ENCODE results near the gene FCN3. TPM values are rescaled to one million over a fixed set of nuclear protein-coding genes. Genes with fewer than 3 reads are reported as not detected.

Gene FCN3
- total RNA-seq, 4 donors from 2014 or later: 2.9 to 16.6 (median 10.5) TPM

DNA sequence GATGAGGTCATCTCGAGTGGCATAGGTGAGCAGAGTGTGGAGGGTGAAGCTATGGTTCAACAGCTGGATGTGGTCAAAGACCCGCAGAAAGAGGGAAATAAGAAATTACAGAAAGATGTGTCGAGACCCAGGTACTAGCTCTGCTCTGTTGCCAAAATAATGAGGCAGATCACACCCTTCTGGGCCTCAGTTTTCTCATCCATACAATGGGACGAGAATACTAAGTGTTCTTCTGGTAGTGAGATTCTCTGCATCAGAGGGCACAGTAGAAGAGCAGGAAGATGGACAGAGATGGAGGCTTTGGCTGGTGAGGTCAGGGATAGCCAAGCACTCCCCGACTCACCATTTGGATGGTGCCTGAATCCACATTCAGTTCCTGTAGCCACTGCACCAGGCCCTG is 18.9 kb downstream of the FCN3 start:
- DNase-seq (ENCODE audit: extremely low spot score): no peak
- H3K27ac ChIP-seq (replicated peaks in 1 of 4): no peak overlapping the region
- no peak overlapping the region for H3K4me3 ChIP-seq
- TF ChIP-seq, protein P1, sequence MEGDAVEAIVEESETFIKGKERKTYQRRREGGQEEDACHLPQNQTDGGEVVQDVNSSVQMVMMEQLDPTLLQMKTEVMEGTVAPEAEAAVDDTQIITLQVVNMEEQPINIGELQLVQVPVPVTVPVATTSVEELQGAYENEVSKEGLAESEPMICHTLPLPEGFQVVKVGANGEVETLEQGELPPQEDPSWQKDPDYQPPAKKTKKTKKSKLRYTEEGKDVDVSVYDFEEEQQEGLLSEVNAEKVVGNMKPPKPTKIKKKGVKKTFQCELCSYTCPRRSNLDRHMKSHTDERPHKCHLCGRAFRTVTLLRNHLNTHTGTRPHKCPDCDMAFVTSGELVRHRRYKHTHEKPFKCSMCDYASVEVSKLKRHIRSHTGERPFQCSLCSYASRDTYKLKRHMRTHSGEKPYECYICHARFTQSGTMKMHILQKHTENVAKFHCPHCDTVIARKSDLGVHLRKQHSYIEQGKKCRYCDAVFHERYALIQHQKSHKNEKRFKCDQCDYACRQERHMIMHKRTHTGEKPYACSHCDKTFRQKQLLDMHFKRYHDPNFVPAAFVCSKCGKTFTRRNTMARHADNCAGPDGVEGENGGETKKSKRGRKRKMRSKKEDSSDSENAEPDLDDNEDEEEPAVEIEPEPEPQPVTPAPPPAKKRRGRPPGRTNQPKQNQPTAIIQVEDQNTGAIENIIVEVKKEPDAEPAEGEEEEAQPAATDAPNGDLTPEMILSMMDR (IDR thresholded peaks at IDR 0.05): no peak
- TF ChIP-seq POLR2AphosphoS5 (IDR thresholded peaks at IDR 0.05) (no peak), EP300 (IDR thresholded peaks at IDR 0.05) (no peak), POLR2A (IDR thresholded peaks at IDR 0.05; ENCODE audit: low read depth) (no peak)
- peaks cover 0 to 6% (median 2%) of the 10 kb centered on the region in 4 donors for H3K27me3 ChIP-seq
- intact Hi-C loops (cut with DNase I): loop anchor here (2.0 kb wide), 1 partner anchor 55 kb away; no protein-coding TSS in a partner anchor
- no peaks in the 10 kb centered on the region for H3K9me3 ChIP-seq
- peaks cover 22 to 37% (median 33%) of the 10 kb centered on the region in 4 donors for H3K4me1 ChIP-seq
- WGBS: 83% methylated on average over 5 of the region's 5 CpGs
- peaks cover 56 to 83% (median 80%) of the 10 kb centered on the region in 4 donors for H3K36me3 ChIP-seq

DNA sequence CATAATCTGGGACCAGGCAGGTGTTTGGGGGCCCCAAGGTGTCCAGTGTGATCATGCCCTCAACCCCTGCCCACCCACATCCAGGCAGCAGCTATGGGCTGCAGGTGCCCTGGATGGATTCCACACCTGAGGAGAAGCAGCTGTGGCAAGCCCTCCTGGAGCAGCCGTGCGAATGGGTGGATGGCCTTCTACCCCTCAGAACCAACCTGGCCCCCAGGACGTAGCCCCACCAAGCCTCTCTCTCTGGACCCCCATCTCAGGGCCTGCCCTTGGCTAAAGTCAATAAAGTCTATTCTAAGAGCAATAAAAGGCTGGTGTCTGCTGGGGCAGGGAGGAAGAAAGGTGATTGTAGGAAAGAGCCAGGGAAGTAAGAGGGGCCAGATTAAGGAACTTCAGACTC is 21.0 kb downstream of the FCN3 start:
- H3K27ac ChIP-seq (replicated peaks in 1 of 4): no peak overlapping the region
- no peaks in the 10 kb centered on the region for H3K9me3 ChIP-seq
- H3K4me3 ChIP-seq: no peak overlapping the region
- DNase-seq (ENCODE audit: extremely low spot score): no peak
- peaks cover 31 to 48% (median 45%) of the 10 kb centered on the region in 4 donors for H3K4me1 ChIP-seq
- TF ChIP-seq EP300 (IDR thresholded peaks at IDR 0.05): no peak
- no peak for TF ChIP-seq POLR2A (IDR thresholded peaks at IDR 0.05; ENCODE audit: low read depth)
- TF ChIP-seq, protein P1 (IDR thresholded peaks at IDR 0.05): no peak
- TF ChIP-seq POLR2AphosphoS5 (IDR thresholded peaks at IDR 0.05): no peak
- H3K36me3 ChIP-seq: peaks cover 47 to 62% (median 59%) of the 10 kb centered on the region in 4 donors
- 90% methylated on average over 3 of the region's 3 CpGs for WGBS
- intact Hi-C loops (cut with DNase I): no loop called here
- peaks cover 0 to 26% (median 7%) of the 10 kb centered on the region in 4 donors for H3K27me3 ChIP-seq

DNA sequence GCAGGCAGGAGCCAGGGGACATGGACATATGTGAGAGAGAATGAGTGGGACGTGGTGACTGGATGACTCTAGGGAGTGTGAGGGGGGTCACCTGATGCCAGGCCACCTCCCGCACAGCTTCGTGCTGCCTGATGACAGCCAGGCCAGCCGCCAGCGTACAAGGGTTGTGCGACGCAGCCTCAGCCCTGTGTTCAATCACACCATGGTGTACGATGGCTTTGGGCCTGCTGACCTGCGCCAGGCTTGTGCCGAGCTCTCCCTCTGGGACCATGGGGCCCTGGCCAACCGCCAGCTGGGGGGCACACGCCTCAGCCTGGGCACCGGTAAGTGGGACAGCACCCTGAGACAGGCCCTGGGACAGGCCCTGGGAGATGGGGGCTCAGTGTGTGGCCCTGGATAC is 21.5 kb downstream of the FCN3 start:
- peaks cover 43 to 57% (median 54%) of the 10 kb centered on the region in 4 donors for H3K36me3 ChIP-seq
- H3K9me3 ChIP-seq: no peaks in the 10 kb centered on the region
- H3K27ac ChIP-seq (replicated peaks in 1 of 4): no peak overlapping the region
- H3K4me1 ChIP-seq: peaks cover 31 to 45% (median 43%) of the 10 kb centered on the region in 4 donors
- TF ChIP-seq EP300 (IDR thresholded peaks at IDR 0.05) (no peak), POLR2AphosphoS5 (IDR thresholded peaks at IDR 0.05) (no peak)
- TF ChIP-seq, protein P1 (IDR thresholded peaks at IDR 0.05): no peak
- WGBS: 90% methylated on average over 10 of the region's 13 CpGs
- intact Hi-C loops (cut with DNase I): no loop called here
- no peak overlapping the region for H3K4me3 ChIP-seq
- H3K27me3 ChIP-seq: peaks cover 0 to 28% (median 7%) of the 10 kb centered on the region in 4 donors
- no peak for DNase-seq (ENCODE audit: extremely low spot score)

DNA sequence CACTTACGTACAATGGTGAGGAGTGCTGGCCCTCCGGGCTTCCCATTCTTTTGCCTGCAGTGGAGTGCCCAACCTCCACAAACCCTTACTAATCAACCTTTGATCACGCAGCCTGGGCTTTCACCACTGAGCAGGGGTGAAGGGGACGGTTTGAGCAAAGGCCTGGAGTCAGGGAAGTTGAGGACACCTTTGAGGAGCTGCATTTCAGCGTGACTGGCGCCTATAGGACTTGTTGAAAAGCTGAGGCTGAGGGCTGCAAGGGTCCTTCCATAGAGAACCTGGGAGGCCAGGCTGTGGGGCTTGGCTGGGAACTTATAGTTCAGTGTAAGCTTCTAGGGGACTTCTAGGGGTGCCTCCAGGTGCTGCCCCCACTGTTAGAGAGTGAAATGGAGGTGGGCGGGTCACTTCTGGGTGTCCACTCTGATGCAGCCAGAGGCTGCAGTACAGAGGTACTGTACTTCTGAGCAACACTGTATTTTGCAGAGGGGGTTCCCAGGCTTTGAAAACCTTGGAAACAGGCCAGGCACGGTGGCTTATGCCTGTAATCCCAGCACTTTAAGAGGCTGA is 23.0 kb downstream of the FCN3 start:
- peaks cover 0 to 40% (median 7%) of the 10 kb centered on the region in 4 donors for H3K27me3 ChIP-seq
- H3K4me3 ChIP-seq: peak overlapping the region; percentile 53 to 59 (median 56)
- H3K4me1 ChIP-seq: peaks cover 23 to 32% (median 30%) of the 10 kb centered on the region in 4 donors
- no peaks in the 10 kb centered on the region for H3K9me3 ChIP-seq
- 65% methylated on average over 6 of the region's 8 CpGs for WGBS
- intact Hi-C loops (cut with DNase I): no loop called here
- no peak for DNase-seq (ENCODE audit: extremely low spot score)
- peak overlapping the region in 3 of 4 donors; percentile 43 to 52 (median 49) for H3K27ac ChIP-seq (replicated peaks in 1 of 4)
- H3K36me3 ChIP-seq: peaks cover 32 to 42% (median 39%) of the 10 kb centered on the region in 4 donors
- TF ChIP-seq, protein P1 (IDR thresholded peaks at IDR 0.05): no peak
- TF ChIP-seq POLR2AphosphoS5 (IDR thresholded peaks at IDR 0.05) (no peak), EP300 (IDR thresholded peaks at IDR 0.05) (no peak), POLR2A (IDR thresholded peaks at IDR 0.05; ENCODE audit: low read depth) (no peak)
